ENCODE data around the gene TOP3A. TPM values are rescaled to one million over a fixed set of nuclear protein-coding genes. Genes with fewer than 3 reads are reported as not detected.

Gene TOP3A
- total RNA-seq, 1 donor, result 45.8 TPM

GRCh38 chr17:18250708-18251107 is 64.1 kb downstream of the TOP3A start:
- H3K4me3 ChIP-seq (ENCODE audit: low read depth, low read length), result no peak overlapping the region
- DNase-seq (ENCODE audit: low read depth), result no peak
- TF ChIP-seq CTCF (IDR thresholded peaks at IDR 0.05; ENCODE audit: insufficient read depth, low read depth, low read length), result no peak

GRCh38 chr17:18250259-18250658 is 64.5 kb downstream of the TOP3A start:
- no peak overlapping the region for H3K4me3 ChIP-seq (ENCODE audit: low read depth, low read length)
- DNase-seq (ENCODE audit: low read depth), result no peak
- no peak for TF ChIP-seq CTCF (IDR thresholded peaks at IDR 0.05; ENCODE audit: insufficient read depth, low read depth, low read length)

- no peak overlapping the region for H3K4me3 ChIP-seq (ENCODE audit: low read depth, low read length)
- no peak for DNase-seq (ENCODE audit: low read depth)
- no peak for TF ChIP-seq CTCF (IDR thresholded peaks at IDR 0.05; ENCODE audit: insufficient read depth, low read depth, low read length)
Measured at GRCh38 chr17:18248811-18249210, 66.0 kb downstream of the TOP3A start.

- DNase-seq (ENCODE audit: low read depth), result peak; percentile 71
- H3K4me3 ChIP-seq (ENCODE audit: low read depth, low read length), result no peak overlapping the region
- peak; percentile 73 for TF ChIP-seq CTCF (IDR thresholded peaks at IDR 0.05; ENCODE audit: insufficient read depth, low read depth, low read length)
Measured at GRCh38 chr17:18248300-18248731, 66.5 kb downstream of the TOP3A start.

GRCh38 chr17:18247613-18248001 is 67.2 kb downstream of the TOP3A start:
- H3K4me3 ChIP-seq (ENCODE audit: low read depth, low read length), result no peak overlapping the region
- TF ChIP-seq CTCF (IDR thresholded peaks at IDR 0.05; ENCODE audit: insufficient read depth, low read depth, low read length), result no peak
- no peak for DNase-seq (ENCODE audit: low read depth)

- TF ChIP-seq CTCF (IDR thresholded peaks at IDR 0.05; ENCODE audit: insufficient read depth, low read depth, low read length), result no peak
- peak; percentile 32 for DNase-seq (ENCODE audit: low read depth)
- H3K4me3 ChIP-seq (ENCODE audit: low read depth, low read length), result no peak overlapping the region
Measured at GRCh38 chr17:18246880-18247612, 67.7 kb downstream of the TOP3A start.
